Esophagus muscularis mucosa (tissue), 4 donors: Measurements from ENCODE around the gene ADK. TPM values are rescaled to one million over a fixed set of nuclear protein-coding genes. Genes with fewer than 3 reads are reported as not detected.

Experiments
- DNase-seq: peaks from one replicate; pipeline ENCODE4 v3.0.0-alpha.2; 2017; ENCODE audit errors: extremely low spot score
- H3K27ac ChIP-seq, 4 donors: fragments of 200-600 bp; sonication (generic); replicated peaks in 1 of 4; 1 replicate in 3 of 4; 2 replicates in 1 of 4; pipeline ENCODE4 v1.5.1; 2016 to 2019; ENCODE audit warnings: mild to moderate bottlenecking in 1 of 4
- H3K27me3 ChIP-seq, 4 donors: fragments of 200-600 bp; sonication (generic); one replicate each; pipeline versions ENCODE4 v1.5.1 to v1.6.0; 2016 to 2019
- H3K36me3 ChIP-seq, 4 donors: fragments of 200-600 bp; sonication (generic); one replicate each; pipeline ENCODE4 v1.5.1; 2016 to 2019
- H3K4me1 ChIP-seq, 4 donors: fragments of 200-600 bp; sonication (generic); one replicate each; pipeline ENCODE4 v1.5.1; 2016 to 2019
- H3K4me3 ChIP-seq, 4 donors: fragments of 200-600 bp; sonication (generic); 1 replicate in 2 of 4; 2 replicates in 2 of 4; pipeline ENCODE4 v1.5.1; 2016 to 2019; ENCODE audit warnings: mild to moderate bottlenecking in 4 of 4, moderate library complexity in 1 of 4
- H3K9me3 ChIP-seq, 4 donors: fragments of 200-600 bp; sonication (generic); 1 replicate in 3 of 4; 2 replicates in 1 of 4; pipeline ENCODE4 v1.5.1; 2016 to 2019
- CTCF ChIP-seq, 3 experiments: fragments of 200-600 bp in 2 of 3; fragments of 450-650 bp in 1 of 3; sonication (generic) in 2 of 3; IDR thresholded peaks; one replicate each; pipeline ENCODE4 v1.5.1; 2017 to 2019; ENCODE audit warnings: antibody characterized with exemption in 3 of 3, mild to moderate bottlenecking in 2 of 3, moderate library complexity in 1 of 3
- EP300 ChIP-seq: sonication (generic); formaldehyde crosslinking; IDR thresholded peaks from one replicate; pipeline ENCODE4 v1.6.1; 2017; ENCODE audit warnings: antibody characterized with exemption
- POLR2A ChIP-seq: fragments of 450-650 bp; IDR thresholded peaks from one replicate; pipeline ENCODE4 v1.6.1; 2017; ENCODE audit warnings: antibody characterized with exemption, moderate library complexity, mild to moderate bottlenecking, low read depth
- POLR2AphosphoS5 ChIP-seq, 2 donors: sonication (generic); formaldehyde crosslinking; IDR thresholded peaks; one replicate each; pipeline ENCODE4 v1.6.1; 2017; ENCODE audit warnings: antibody characterized with exemption in 2 of 2
- WGBS: methylation state at CpG from one replicate; pipeline ENCODE4 v1.1.5; 2018; 5-methylcytosine and 5-hydroxymethylcytosine counted together
- intact Hi-C: fragments of 100-400 bp; cut with DNase I; formaldehyde crosslinking; loops from one replicate; pipeline ENCODE4 v1.15.1; 2023
- total RNA-seq, 4 donors: library from RNA; depleted of rRNA; stranded (reverse); fragments of >200 nt; gene quantifications; one replicate each; pipeline versions ENCODE4 v1.1.0 to v1.2.1, GENCODE V29; 2016

Gene ADK
- total RNA-seq, 4 donors from 2014 or later: 20.2 to 23.3 (median 21.2) TPM

- intact Hi-C loops: loop anchor here (5.0 kb wide), 1 partner anchor 992 kb away; the partner anchor contains the start of gene COMTD1
These were observed 93.8 kb downstream of the ADK start for GRCh38 chr10:74244807-74245206.

GRCh38 chr10:74246495-74246894 is 95.5 kb downstream of the ADK start:
- H3K36me3 ChIP-seq: peaks cover 6 to 8% (median 7%) of the 10 kb centered on the region in 4 donors
- no peak for DNase-seq
- H3K4me3 ChIP-seq: no peak overlapping the region
- H3K27me3 ChIP-seq: no peaks in the 10 kb centered on the region
- TF ChIP-seq EP300 (no peak), CTCF (IDR thresholded peaks at IDR 0.05) (no peak), POLR2A (no peak), POLR2AphosphoS5 (IDR thresholded peaks at IDR 0.05) (no peak)
- no peak overlapping the region for H3K27ac ChIP-seq
- H3K4me1 ChIP-seq: no peaks in the 10 kb centered on the region
- intact Hi-C loops: no loop called here
- no peaks in the 10 kb centered on the region for H3K9me3 ChIP-seq

More at GRCh38 chr10:74244807-74245206, 93.8 kb downstream of the ADK start:
- H3K4me1 ChIP-seq: no peaks in the 10 kb centered on the region
- DNase-seq: no peak
- peaks cover 6 to 8% (median 7%) of the 10 kb centered on the region in 4 donors for H3K36me3 ChIP-seq
- no peaks in the 10 kb centered on the region for H3K27me3 ChIP-seq
- H3K27ac ChIP-seq: no peak overlapping the region
- no peaks in the 10 kb centered on the region for H3K9me3 ChIP-seq
- no peak overlapping the region for H3K4me3 ChIP-seq
- no peak for TF ChIP-seq POLR2A
- TF ChIP-seq EP300: no peak
- TF ChIP-seq CTCF (IDR thresholded peaks at IDR 0.05): no peak
- no peak for TF ChIP-seq POLR2AphosphoS5 (IDR thresholded peaks at IDR 0.05)
- 93% methylated on average over 2 of the region's 2 CpGs for WGBS

GRCh38 chr10:74249865-74250264 is 98.8 kb downstream of the ADK start:
- no peaks in the 10 kb centered on the region for H3K27me3 ChIP-seq
- H3K9me3 ChIP-seq: no peaks in the 10 kb centered on the region
- H3K36me3 ChIP-seq: no peaks in the 10 kb centered on the region
- H3K27ac ChIP-seq: no peak overlapping the region
- no peaks in the 10 kb centered on the region for H3K4me1 ChIP-seq
- TF ChIP-seq CTCF (IDR thresholded peaks at IDR 0.05) (no peak), POLR2A (no peak), EP300 (no peak), POLR2AphosphoS5 (IDR thresholded peaks at IDR 0.05) (no peak)
- 100% methylated on average over 1 of the region's 1 CpG for WGBS
- H3K4me3 ChIP-seq: no peak overlapping the region
- no peak for DNase-seq
- intact Hi-C loops: no loop called here

- Histone ChIP-seq H3K27me3 (no peaks in the 10 kb centered on the region), H3K27ac (no peak overlapping the region), H3K9me3 (no peaks in the 10 kb centered on the region), H3K36me3 (no peaks in the 10 kb centered on the region), H3K4me1 (peaks cover 0 to 14% (median 10%) of the 10 kb centered on the region in 4 donors), H3K4me3 (no peak overlapping the region)
- no peak for DNase-seq
- intact Hi-C loops: no loop called here
- no peak for TF ChIP-seq POLR2A
- no peak for TF ChIP-seq EP300
- no peak for TF ChIP-seq CTCF (IDR thresholded peaks at IDR 0.05)
- no peak for TF ChIP-seq POLR2AphosphoS5 (IDR thresholded peaks at IDR 0.05)
These were observed 104.2 kb downstream of the ADK start for GRCh38 chr10:74255214-74255613.

- intact Hi-C loops: no loop called here
- TF ChIP-seq POLR2AphosphoS5 (IDR thresholded peaks at IDR 0.05) (no peak), CTCF (IDR thresholded peaks at IDR 0.05) (no peak), EP300 (no peak), POLR2A (no peak)
- H3K4me1 ChIP-seq: peaks cover 0 to 14% (median 10%) of the 10 kb centered on the region in 4 donors
- no peaks in the 10 kb centered on the region for H3K27me3 ChIP-seq
- 57% methylated on average over 4 of the region's 4 CpGs for WGBS
- DNase-seq: no peak
- H3K9me3 ChIP-seq: no peaks in the 10 kb centered on the region
- no peaks in the 10 kb centered on the region for H3K36me3 ChIP-seq
- H3K27ac ChIP-seq: no peak overlapping the region
- H3K4me3 ChIP-seq: no peak overlapping the region
These were observed 104.9 kb downstream of the ADK start for GRCh38 chr10:74255888-74256357.
